Endothelial cell of umbilical vein (primary cell): Measurements from ENCODE around the gene L3MBTL4. TPM values are rescaled to one million over a fixed set of nuclear protein-coding genes. Genes with fewer than 3 reads are reported as not detected.

ENCODE experiments used
- BruUV-seq: library from RNA; stranded (reverse); fragments of 400-500 nt; replicated peaks from 2 replicates; lab custom pipeline; 2021; lab: Mats Ljungman, UMichigan
- CTCF ChIA-PET: fragments of 300-600, 350-600 bp; sonication (Branson Sonifier 250); formaldehyde crosslinking; loops from one replicate; lab custom pipeline; 2021; ENCODE audit warnings: antibody characterized with exemption, inconsistent platforms; lab: Charles Lee
- POLR2A ChIA-PET: fragments of 300-600, 350-600 bp; sonication (Branson Sonifier 250); formaldehyde crosslinking; loops from one replicate; lab custom pipeline; 2021; ENCODE audit warnings: antibody characterized with exemption, inconsistent platforms; lab: Charles Lee
- DNase-seq: peaks from one replicate; pipeline ENCODE4 v3.0.0-alpha.2; 2011; ENCODE audit warnings: low read depth, low spot score
- FAIRE-seq: peaks from 2 replicates; lab custom pipeline; 2011; peaks lifted over from hg19 to GRCh38; lab: Jason Lieb, UNC
- H2AFZ ChIP-seq: 2 replicates; pipeline ENCODE4 v1.6.0; 2012; ENCODE audit warnings: low read depth, low read length, control low read depth, inconsistent platforms
- H3K27ac ChIP-seq: 2 replicates; pipeline ENCODE4 v1.5.1; 2011; ENCODE audit warnings: low read depth, mild to moderate bottlenecking, control low read depth, low read length, moderate library complexity; ENCODE audit not compliant: insufficient read depth
- H3K27me3 ChIP-seq, 2 experiments: 2 replicates each; pipeline versions ENCODE4 v1.6.0 to v1.6.1; 2011; ENCODE audit warnings: low read length in 2 of 2, mixed read lengths in 1 of 2; ENCODE audit not compliant: control insufficient read depth in 2 of 2, insufficient read depth in 2 of 2
- H3K36me3 ChIP-seq, 2 experiments: 2 replicates in 1 of 2; 3 replicates in 1 of 2; pipeline ENCODE4 v1.5.1; 2011; ENCODE audit warnings: low read length in 2 of 2, mild to moderate bottlenecking in 1 of 2, moderate library complexity in 1 of 2; ENCODE audit not compliant: control insufficient read depth in 2 of 2, insufficient read depth in 2 of 2; ENCODE audit errors: extremely low read depth in 1 of 2
- H3K4me1 ChIP-seq: 3 replicates; pipeline ENCODE4 v1.5.1; 2011; ENCODE audit warnings: mild to moderate bottlenecking, low read length; ENCODE audit not compliant: control insufficient read depth, insufficient read depth; ENCODE audit errors: extremely low read depth
- H3K4me2 ChIP-seq: 2 replicates; pipeline ENCODE4 v1.6.1; 2011; ENCODE audit warnings: low read length, control low read depth, mixed read lengths; ENCODE audit not compliant: insufficient read depth
- H3K4me3 ChIP-seq, 3 experiments: fragments of 200-600 bp in 1 of 3; sonication (generic), shearing (Covaris generic) in 1 of 3; replicated peaks in 1 of 3; 2 replicates each; pipeline ENCODE4 v1.5.1; 2011 to 2016; ENCODE audit warnings: control low read depth in 3 of 3, low read length in 3 of 3, mild to moderate bottlenecking in 2 of 3, inconsistent platforms in 1 of 3, low read depth in 1 of 3, moderate library complexity in 1 of 3; ENCODE audit not compliant: insufficient read depth in 1 of 3
- H3K79me2 ChIP-seq: 2 replicates; pipeline ENCODE4 v1.6.0; 2012; ENCODE audit warnings: low read length, inconsistent platforms; ENCODE audit not compliant: control insufficient read depth, insufficient read depth
- H3K9ac ChIP-seq: replicated peaks from 2 replicates; pipeline ENCODE3; 2011; ENCODE audit warnings: low read length, control low read depth; ENCODE audit not compliant: insufficient read depth; ENCODE audit errors: extremely low read depth
- H3K9me1 ChIP-seq: replicated peaks from 3 replicates; pipeline ENCODE4 v1.6.0; 2011; ENCODE audit warnings: mild to moderate bottlenecking, low read length; ENCODE audit not compliant: control insufficient read depth, insufficient read depth; ENCODE audit errors: extremely low read depth
- H3K9me3 ChIP-seq: replicated peaks from 2 replicates; pipeline ENCODE4 v1.5.1; 2012; ENCODE audit warnings: low read length, inconsistent platforms; ENCODE audit not compliant: control insufficient read depth, insufficient read depth
- H4K20me1 ChIP-seq: replicated peaks from 2 replicates; pipeline ENCODE3; 2011; ENCODE audit warnings: mild to moderate bottlenecking, low read length; ENCODE audit not compliant: control insufficient read depth, insufficient read depth; ENCODE audit errors: extremely low read depth
- CTCF ChIP-seq, 2 donors: IDR thresholded peaks; 1 replicate in 1 of 2; 2 replicates in 1 of 2; pipeline ENCODE4 v1.5.1; 2011; ENCODE audit warnings: low read length in 2 of 2, mild to moderate bottlenecking in 2 of 2, moderate library complexity in 2 of 2, control low read depth in 1 of 2, inconsistent platforms in 1 of 2, low read depth in 1 of 2; ENCODE audit not compliant: insufficient read depth in 1 of 2; ENCODE audit errors: extremely low read depth in 1 of 2
- EZH2 ChIP-seq: IDR thresholded peaks from 2 replicates; pipeline ENCODE4 v1.6.1; 2012; ENCODE audit warnings: borderline replicate concordance, low read depth, mild to moderate bottlenecking, moderate library complexity, low read length, inconsistent platforms; ENCODE audit not compliant: severe bottlenecking
- FOS ChIP-seq: IDR thresholded peaks from 2 replicates; pipeline ENCODE4 v1.6.1; 2011; ENCODE audit warnings: mild to moderate bottlenecking, low read length, moderate library complexity, borderline replicate concordance; ENCODE audit not compliant: insufficient read depth
- GATA2 ChIP-seq: IDR thresholded peaks from 2 replicates; pipeline ENCODE4 v1.7.0; 2011; ENCODE audit warnings: low read depth, mild to moderate bottlenecking, moderate library complexity, mixed read lengths, low read length; ENCODE audit not compliant: insufficient read length, insufficient read depth
- MAX ChIP-seq: IDR thresholded peaks from 2 replicates; pipeline ENCODE4 v1.6.1; 2011; ENCODE audit not compliant: insufficient read depth, insufficient read length
- MYC ChIP-seq: IDR thresholded peaks from one replicate; pipeline ENCODE4 v1.6.1; 2011; ENCODE audit warnings: mild to moderate bottlenecking, low read depth, low read length
- POLR2A ChIP-seq: IDR thresholded peaks from 2 replicates; pipeline ENCODE4 v1.6.1; 2012; ENCODE audit warnings: low read depth, mild to moderate bottlenecking, control low read depth, low read length
- dilution Hi-C: fragments of 300-500 bp; cut with MboI; formaldehyde crosslinking; loops from one replicate; pipeline ENCODE4 v1.15.0; 2019; ENCODE audit warnings: low sequenced_read_pairs; ENCODE audit not compliant: extremely low pct_ligation_motif_present
- intact Hi-C: fragments of 100-400 bp; cut with micrococcal nuclease; formaldehyde crosslinking; loops from one replicate; pipeline ENCODE4 v1.10.0; 2022
- polyA plus RNA-seq, 4 experiments: library from polyadenylated mRNA; depleted of rRNA in 3 of 4; stranded (reverse) in 3 of 4; unstranded in 1 of 4; fragments of >200 nt; gene quantifications; 2 replicates each; pipeline versions ENCODE4 v1.2.1 to v1.2.3, GENCODE V29; 2011 to 2012; ENCODE audit warnings: missing spikeins in 1 of 4
- total RNA-seq: library from RNA; stranded (reverse); gene quantifications from 2 replicates; pipeline ENCODE4 v1.2.3, GENCODE V29; 2021

L3MBTL4 gene
- total and polyA plus RNA-seq, 2 donors (not counting 3 experiments of a cell fraction or from before 2014, with no cell fraction given), result 0.80 TPM; not detected in 1

GRCh38 chr18:6242004-6242403 lies 172.7 kb downstream of the L3MBTL4 start:
- ChIA-PET POLR2A (no interaction called here), CTCF (no interaction called here)
- Histone ChIP-seq H3K4me3 (no peak overlapping the region), H3K4me1 (no peaks in the 10 kb centered on the region), H3K4me2 (no peak overlapping the region), H3K9me1 (no peaks in the 10 kb centered on the region), H2AFZ (no peak overlapping the region), H3K27ac (no peak overlapping the region), H3K27me3 (no peaks in the 10 kb centered on the region), H4K20me1 (no peaks in the 10 kb centered on the region), H3K9ac (no peak overlapping the region), H3K9me3 (no peaks in the 10 kb centered on the region), H3K36me3 (no peaks in the 10 kb centered on the region), H3K79me2 (no peaks in the 10 kb centered on the region)
- FAIRE-seq (no peak), DNase-seq (no peak)
- intact Hi-C loops, result no loop called here
- no peak for TF ChIP-seq GATA2
- TF ChIP-seq EZH2, result no peak
- no peak for TF ChIP-seq CTCF (IDR thresholded peaks at IDR 0.05; ENCODE audit: extremely low read depth in 1 of 2, insufficient read depth in 1 of 2, low read depth in 1 of 2, low read length in 2 of 2)
- no peak for TF ChIP-seq POLR2A
- TF ChIP-seq FOS, result no peak
- TF ChIP-seq MYC, result no peak
- TF ChIP-seq MAX, result no peak
- dilution Hi-C loops, result no loop called here
- no TSS peak for BruUV-seq
